Activated T-cell treated with anti-CD3 and anti-CD28 coated beads, Interleukin-2, amount 50 U/mL, for 24 hours (primary cell): Measurements from ENCODE around the gene TMC8.

Experiments
- DNase-seq: peaks from one replicate; pipeline ENCODE4 v3.0.0-alpha.2; 2020
- H3K27ac Mint-ChIP-seq: 2 replicates; pipeline ENCODE4 v1.8.0; 2020; ENCODE audit warnings: mild to moderate bottlenecking, mixed read lengths
- H3K27me3 Mint-ChIP-seq: 2 replicates; pipeline ENCODE4 v1.8.0; 2020; ENCODE audit warnings: mixed read lengths
- H3K36me3 Mint-ChIP-seq: 2 replicates; pipeline ENCODE4 v1.8.0; 2020; ENCODE audit warnings: low read depth, mixed read lengths
- H3K4me1 Mint-ChIP-seq: 2 replicates; pipeline ENCODE4 v1.8.0; 2020; ENCODE audit warnings: low read depth, mixed read lengths
- H3K4me3 Mint-ChIP-seq: 2 replicates; pipeline ENCODE4 v1.8.0; 2020; ENCODE audit warnings: mild to moderate bottlenecking, moderate library complexity, mixed read lengths
- H3K9me3 Mint-ChIP-seq: 2 replicates; pipeline ENCODE4 v1.8.0; 2020; ENCODE audit warnings: mixed read lengths

The TMC8 gene

GRCh38 chr17:78144736-78145641 is 14.4 kb downstream of the TMC8 start:
- peak overlapping the region; percentile 29 for H3K27ac Mint-ChIP-seq
- peaks cover 22% of the 10 kb centered on the region for H3K36me3 Mint-ChIP-seq
- peaks cover 42% of the 10 kb centered on the region for H3K4me1 Mint-ChIP-seq

GRCh38 chr17:78146471-78146869 is 15.9 kb downstream of the TMC8 start:
- Mint-ChIP-seq H3K27me3 (no peaks in the 10 kb centered on the region), H3K36me3 (peaks cover 14% of the 10 kb centered on the region), H3K4me1 (peaks cover 35% of the 10 kb centered on the region), H3K27ac (no peak overlapping the region), H3K9me3 (no peaks in the 10 kb centered on the region), H3K4me3 (no peak overlapping the region)
- no peak for DNase-seq

More at GRCh38 chr17:78144736-78145641, 14.4 kb downstream of the TMC8 start:
- DNase-seq: no peak
- no peak overlapping the region for H3K4me3 Mint-ChIP-seq
- H3K27me3 Mint-ChIP-seq: no peaks in the 10 kb centered on the region
- H3K9me3 Mint-ChIP-seq: no peaks in the 10 kb centered on the region

GRCh38 chr17:78146881-78147280 is 16.3 kb downstream of the TMC8 start:
- H3K36me3 Mint-ChIP-seq: peaks cover 10% of the 10 kb centered on the region
- H3K4me1 Mint-ChIP-seq: peaks cover 30% of the 10 kb centered on the region

GRCh38 chr17:78147315-78147998 is 16.9 kb downstream of the TMC8 start:
- Mint-ChIP-seq H3K27me3 (no peaks in the 10 kb centered on the region), H3K4me3 (no peak overlapping the region), H3K9me3 (no peaks in the 10 kb centered on the region), H3K4me1 (peaks cover 25% of the 10 kb centered on the region), H3K27ac (peak overlapping the region; percentile 69), H3K36me3 (peaks cover 4% of the 10 kb centered on the region)
- DNase-seq: no peak

More at GRCh38 chr17:78146881-78147280, 16.3 kb downstream of the TMC8 start:
- H3K27ac Mint-ChIP-seq: peak overlapping the region; percentile 55
- no peak overlapping the region for H3K4me3 Mint-ChIP-seq
- H3K27me3 Mint-ChIP-seq: no peaks in the 10 kb centered on the region
- H3K9me3 Mint-ChIP-seq: no peaks in the 10 kb centered on the region
- no peak for DNase-seq

GRCh38 chr17:78148286-78149016 is 17.9 kb downstream of the TMC8 start:
- no peaks in the 10 kb centered on the region for H3K36me3 Mint-ChIP-seq
- H3K27me3 Mint-ChIP-seq: no peaks in the 10 kb centered on the region
- H3K9me3 Mint-ChIP-seq: no peaks in the 10 kb centered on the region
- no peak for DNase-seq
- H3K4me3 Mint-ChIP-seq: no peak overlapping the region
- peak overlapping the region; percentile 28 for H3K27ac Mint-ChIP-seq
- H3K4me1 Mint-ChIP-seq: peaks cover 18% of the 10 kb centered on the region

- peaks cover 15% of the 10 kb centered on the region for H3K4me1 Mint-ChIP-seq
- no peaks in the 10 kb centered on the region for H3K27me3 Mint-ChIP-seq
- H3K9me3 Mint-ChIP-seq: no peaks in the 10 kb centered on the region
- H3K27ac Mint-ChIP-seq: no peak overlapping the region
- no peak overlapping the region for H3K4me3 Mint-ChIP-seq
- H3K36me3 Mint-ChIP-seq: no peaks in the 10 kb centered on the region
- no peak for DNase-seq
These were observed 21.0 kb downstream of the TMC8 start for GRCh38 chr17:78151514-78152008.

- H3K4me3 Mint-ChIP-seq: no peak overlapping the region
- no peaks in the 10 kb centered on the region for H3K27me3 Mint-ChIP-seq
- H3K4me1 Mint-ChIP-seq: peaks cover 10% of the 10 kb centered on the region
- H3K36me3 Mint-ChIP-seq: no peaks in the 10 kb centered on the region
- no peak for DNase-seq
- H3K9me3 Mint-ChIP-seq: no peaks in the 10 kb centered on the region
- no peak overlapping the region for H3K27ac Mint-ChIP-seq
These were observed 24.6 kb downstream of the TMC8 start for GRCh38 chr17:78154903-78155811.

GRCh38 chr17:78159575-78160158 is 29.1 kb downstream of the TMC8 start:
- H3K27ac Mint-ChIP-seq: peak overlapping the region; percentile 39

GRCh38 chr17:78163881-78164747 is 33.5 kb downstream of the TMC8 start:
- H3K4me3 Mint-ChIP-seq: no peak overlapping the region
- H3K27me3 Mint-ChIP-seq: no peaks in the 10 kb centered on the region

More at GRCh38 chr17:78159575-78160158, 29.1 kb downstream of the TMC8 start:
- Mint-ChIP-seq H3K4me3 (no peak overlapping the region), H3K9me3 (no peaks in the 10 kb centered on the region), H3K27me3 (no peaks in the 10 kb centered on the region), H3K36me3 (no peaks in the 10 kb centered on the region), H3K4me1 (peaks cover 12% of the 10 kb centered on the region)
- DNase-seq: no peak

GRCh38 chr17:78164748-78165607 is 34.4 kb downstream of the TMC8 start:
- no peaks in the 10 kb centered on the region for H3K9me3 Mint-ChIP-seq

More at GRCh38 chr17:78163881-78164747, 33.5 kb downstream of the TMC8 start:
- no peaks in the 10 kb centered on the region for H3K9me3 Mint-ChIP-seq
- H3K27ac Mint-ChIP-seq: no peak overlapping the region
- H3K36me3 Mint-ChIP-seq: no peaks in the 10 kb centered on the region
- DNase-seq: no peak
- H3K4me1 Mint-ChIP-seq: peaks cover 11% of the 10 kb centered on the region

GRCh38 chr17:78166416-78166815 is 35.8 kb downstream of the TMC8 start:
- Mint-ChIP-seq H3K36me3 (peaks cover 21% of the 10 kb centered on the region), H3K4me1 (peaks cover 23% of the 10 kb centered on the region), H3K9me3 (no peaks in the 10 kb centered on the region), H3K27me3 (no peaks in the 10 kb centered on the region), H3K27ac (no peak overlapping the region), H3K4me3 (no peak overlapping the region)
- no peak for DNase-seq

More at GRCh38 chr17:78164748-78165607, 34.4 kb downstream of the TMC8 start:
- Mint-ChIP-seq H3K36me3 (peaks cover 7% of the 10 kb centered on the region), H3K4me3 (no peak overlapping the region), H3K27ac (no peak overlapping the region), H3K27me3 (no peaks in the 10 kb centered on the region), H3K4me1 (peaks cover 13% of the 10 kb centered on the region)
- DNase-seq: no peak
